Natural killer cell (primary cell): ENCODE data around the gene PARG. TPM values are rescaled to one million over a fixed set of nuclear protein-coding genes. Genes with fewer than 3 reads are reported as not detected.
"Not testable (repeated sequence)": the region's sequence is repeated elsewhere in the genome, so short reads cannot be mapped to it uniquely, and the experiment has no call there.

Source experiments
- ATAC-seq, 3 donors: fragments of 150-1000 bp in 2 of 3; fragments of 200-7000 bp in 1 of 3; cut with Tn5 transposase; 1 replicate in 1 of 3; 2 replicates in 2 of 3; pipeline ENCODE4 v1.10.0; 2021; ENCODE audit warnings: mild to moderate bottlenecking in 2 of 3, moderate library complexity in 2 of 3
- DNase-seq, 2 donors: peaks; one replicate each; pipeline versions ENCODE4 v3.0.0 to v3.0.0-alpha.2; 2013 to 2021; ENCODE audit warnings: mixed read lengths in 1 of 2
- H3K27ac ChIP-seq: one replicate; pipeline ENCODE4 v1.5.1; 2013; ENCODE audit warnings: mild to moderate bottlenecking, low read length
- H3K27me3 ChIP-seq: one replicate; pipeline ENCODE4 v1.6.1; 2013; ENCODE audit warnings: low read length; ENCODE audit not compliant: control insufficient read depth, insufficient read depth
- H3K36me3 ChIP-seq: one replicate; pipeline ENCODE4 v1.6.1; 2013; ENCODE audit warnings: low read length; ENCODE audit not compliant: control insufficient read depth, insufficient read depth
- H3K4me1 ChIP-seq: one replicate; pipeline ENCODE4 v1.6.1; 2013; ENCODE audit warnings: low read length; ENCODE audit not compliant: control insufficient read depth, insufficient read depth
- H3K4me3 ChIP-seq: one replicate; pipeline ENCODE4 v1.5.1; 2013; ENCODE audit warnings: low read length
- H3K9me3 ChIP-seq: one replicate; pipeline ENCODE4 v1.6.1; 2013; ENCODE audit warnings: low read length; ENCODE audit not compliant: control insufficient read depth, insufficient read depth
- H3K27ac Mint-ChIP-seq, 2 donors: one replicate each; pipeline ENCODE4 v1.8.0; 2022; ENCODE audit warnings: mild to moderate bottlenecking in 2 of 2, mixed read lengths in 2 of 2, moderate library complexity in 1 of 2
- H3K27me3 Mint-ChIP-seq, 2 donors: one replicate each; pipeline ENCODE4 v1.8.0; 2022; ENCODE audit warnings: low read depth in 2 of 2, mixed read lengths in 2 of 2
- H3K36me3 Mint-ChIP-seq: one replicate; pipeline ENCODE4 v1.8.0; 2022; ENCODE audit warnings: mixed read lengths
- H3K4me1 Mint-ChIP-seq, 2 donors: one replicate each; pipeline ENCODE4 v1.8.0; 2022; ENCODE audit warnings: mixed read lengths in 2 of 2
- H3K4me3 Mint-ChIP-seq: one replicate; pipeline ENCODE4 v1.8.0; 2022; ENCODE audit warnings: mild to moderate bottlenecking, moderate library complexity, mixed read lengths
- H3K9me3 Mint-ChIP-seq, 2 donors: one replicate each; pipeline ENCODE4 v1.8.0; 2022; ENCODE audit warnings: mixed read lengths in 2 of 2
- WGBS: methylation state at CpG from one replicate; pipeline ENCODE4 v1.1.7; 2013; ENCODE audit warnings: missing lambda C conversion rate; ENCODE audit not compliant: insufficient coverage; 5-methylcytosine and 5-hydroxymethylcytosine counted together
- intact Hi-C: fragments of 100-400 bp; cut with micrococcal nuclease; formaldehyde crosslinking; loops from one replicate; pipeline ENCODE4 v1.14.2; 2022
- total RNA-seq, 4 donors: library from RNA; stranded (reverse); fragments of 120-200 nt in 1 of 4; gene quantifications; one replicate each; pipeline versions ENCODE4 v1.2.3 to v1.2.4, GENCODE V29; 2013 to 2022

PARG gene
- 10 to 100 TPM; 26.2 to 35.2 (median 34.9) TPM for total RNA-seq
- total RNA-seq (2013): 69.2 TPM

GRCh38 chr10:49941447-49942338, at the start of gene PARG, which contains the start of gene TIMM23B:
Gene PARG (minus strand): TSS chr10:49942027. CDS start chr10:49941725, 302 bp downstream.
Gene TIMM23B (plus strand): TSS chr10:49942053. CDS start chr10:49942195, 142 bp downstream.
- intact Hi-C loops, H3K36me3 ChIP-seq, H3K36me3 Mint-ChIP-seq, H3K9me3 ChIP-seq, H3K27me3 Mint-ChIP-seq, H3K9me3 Mint-ChIP-seq, H3K27me3 ChIP-seq: not testable (repeated sequence)
- under 1% methylated on average over 81 of the region's 81 CpGs for WGBS
- Histone ChIP-seq H3K27ac (peak within 1 kb of the TSS; percentile 61), H3K4me3 (peak within 1 kb of the TSS; percentile 74), H3K4me1 (peaks cover 13% of the 10 kb centered on the region)
- DNase-seq (peak; percentile 77 to 89), ATAC-seq (peak; percentile 88 to 93 (median 91))
- H3K4me3 Mint-ChIP-seq: peak within 1 kb of the TSS; percentile 100
- H3K4me1 Mint-ChIP-seq: peaks cover 40 to 43% of the 10 kb centered on the region in 2 donors
- H3K27ac Mint-ChIP-seq: peak within 1 kb of the TSS; percentile 92 to 97

GRCh38 chr10:49988376-49988775, 46.5 kb upstream of the PARG start, which contains the start of gene AGAP6:
Gene AGAP6 (plus strand): TSS chr10:49988406. CDS start chr10:49988716, 310 bp downstream.
- 88% methylated on average over 5 of the region's 18 CpGs for WGBS
- H3K27me3 ChIP-seq, H3K27ac ChIP-seq, H3K4me3 ChIP-seq, H3K4me3 Mint-ChIP-seq, intact Hi-C loops, ATAC-seq, H3K36me3 Mint-ChIP-seq, H3K4me1 Mint-ChIP-seq, H3K4me1 ChIP-seq, H3K9me3 ChIP-seq, H3K9me3 Mint-ChIP-seq, DNase-seq, H3K27ac Mint-ChIP-seq, H3K36me3 ChIP-seq, H3K27me3 Mint-ChIP-seq: not testable (repeated sequence)

GRCh38 chr10:49987207-49987606, 45.4 kb upstream of the PARG start:
- WGBS: 92% methylated on average over 1 of the region's 3 CpGs
- intact Hi-C loops, H3K4me1 Mint-ChIP-seq, H3K27me3 Mint-ChIP-seq, H3K4me3 ChIP-seq, H3K36me3 Mint-ChIP-seq, H3K36me3 ChIP-seq, H3K27ac ChIP-seq, H3K27ac Mint-ChIP-seq, H3K4me1 ChIP-seq, H3K9me3 ChIP-seq, H3K4me3 Mint-ChIP-seq, H3K27me3 ChIP-seq, H3K9me3 Mint-ChIP-seq, ATAC-seq, DNase-seq: not testable (repeated sequence)

- not testable (repeated sequence) for H3K27ac ChIP-seq
Observed at GRCh38 chr10:49977756-49978155, 35.9 kb upstream of the PARG start.

GRCh38 chr10:49972094-49972493, 30.3 kb upstream of the PARG start:
- H3K4me1 ChIP-seq, H3K36me3 ChIP-seq, H3K4me3 ChIP-seq, H3K27ac ChIP-seq, H3K9me3 ChIP-seq, H3K36me3 Mint-ChIP-seq, ATAC-seq, H3K4me1 Mint-ChIP-seq, H3K27me3 Mint-ChIP-seq, H3K27ac Mint-ChIP-seq, DNase-seq, H3K27me3 ChIP-seq, intact Hi-C loops, H3K4me3 Mint-ChIP-seq, H3K9me3 Mint-ChIP-seq: not testable (repeated sequence)
- no CpG with 5 or more reads among the region's 3 CpGs for WGBS

More at GRCh38 chr10:49977756-49978155, 35.9 kb upstream of the PARG start:
- DNase-seq, ATAC-seq, H3K4me1 ChIP-seq, H3K27me3 Mint-ChIP-seq, H3K36me3 Mint-ChIP-seq, H3K36me3 ChIP-seq, intact Hi-C loops, H3K9me3 ChIP-seq, H3K27ac Mint-ChIP-seq, H3K9me3 Mint-ChIP-seq, H3K4me1 Mint-ChIP-seq, H3K4me3 Mint-ChIP-seq, H3K27me3 ChIP-seq, H3K4me3 ChIP-seq: not testable (repeated sequence)
- WGBS: no CpG with 5 or more reads among the region's 3 CpGs

GRCh38 chr10:49971466-49971865, 29.6 kb upstream of the PARG start:
- ATAC-seq, H3K27ac ChIP-seq, H3K4me3 Mint-ChIP-seq, DNase-seq, H3K27ac Mint-ChIP-seq, H3K36me3 Mint-ChIP-seq, H3K27me3 ChIP-seq, H3K4me1 Mint-ChIP-seq, H3K9me3 Mint-ChIP-seq, H3K9me3 ChIP-seq, H3K4me1 ChIP-seq, H3K36me3 ChIP-seq, H3K27me3 Mint-ChIP-seq, intact Hi-C loops, H3K4me3 ChIP-seq: not testable (repeated sequence)
- WGBS: no CpG with 5 or more reads among the region's 2 CpGs

- H3K4me3 Mint-ChIP-seq, H3K36me3 ChIP-seq, H3K4me3 ChIP-seq, H3K9me3 Mint-ChIP-seq, H3K27me3 Mint-ChIP-seq, H3K36me3 Mint-ChIP-seq, H3K27ac ChIP-seq, H3K4me1 ChIP-seq, H3K27me3 ChIP-seq, intact Hi-C loops, DNase-seq, H3K9me3 ChIP-seq, H3K27ac Mint-ChIP-seq, H3K4me1 Mint-ChIP-seq, ATAC-seq: not testable (repeated sequence)
- 98% methylated on average over 29 of the region's 37 CpGs for WGBS
Observed at GRCh38 chr10:49970331-49970857, 28.6 kb upstream of the PARG start.
